ENCODE measurements around the gene C1R. TPM values are rescaled to one million over a fixed set of nuclear protein-coding genes. Genes with fewer than 3 reads are reported as not detected.

Gene C1R
- total RNA-seq, 1 experiment from 2014 or later, result 9.6 TPM

- POLR2A ChIA-PET (ENCODE audit: unreplicated experiment), result no interaction called here
- no peak for ATAC-seq
- Histone ChIP-seq H3K36me3 (ENCODE audit: low read depth, low read length) (no peaks in the 10 kb centered on the region), H2AFZ (ENCODE audit: low read length) (no peak overlapping the region), H3K27ac (ENCODE audit: low read length) (no peak overlapping the region), H3K27me3 (ENCODE audit: low read length) (no peaks in the 10 kb centered on the region), H3K4me3 (ENCODE audit: low read length) (no peak overlapping the region), H4K20me1 (ENCODE audit: low read length) (no peaks in the 10 kb centered on the region), H3K9me3 (ENCODE audit: low read length) (no peaks in the 10 kb centered on the region), H3K4me1 (ENCODE audit: insufficient read depth, low read length) (no peaks in the 10 kb centered on the region; the same call in 1 of the 2 replicates), H3K9me2 (replicated peaks; ENCODE audit: low read length) (no peaks in the 10 kb centered on the region), H3K79me2 (ENCODE audit: low read length) (no peaks in the 10 kb centered on the region), H3K9ac (ENCODE audit: low read length) (no peak overlapping the region), H3F3A (ENCODE audit: low read length, unreplicated experiment) (no peaks in the 10 kb centered on the region), H3K4me2 (ENCODE audit: low read length) (no peak overlapping the region)
- intact Hi-C loops (cut with micrococcal nuclease), result no loop called here
- DNase-seq, result no peak
- TF ChIP-seq EZH2phosphoT487 (IDR thresholded peaks at IDR 0.05; ENCODE audit: borderline replicate concordance, low read length) (no peak), CTCF (conservative IDR thresholded peaks at IDR 0.05; ENCODE audit: low read depth, low read length) (no peak), EZH2 (IDR thresholded peaks at IDR 0.05; ENCODE audit: low read length, unreplicated experiment) (no peak)
- no TSS peak for BruUV-seq (replicated peaks)
- CTCF ChIA-PET, result no interaction called here
Measured at GRCh38 chr12:7136071-7136470, 43.8 kb upstream of the C1R start.

- ChIA-PET CTCF (no interaction called here), POLR2A (ENCODE audit: unreplicated experiment) (no interaction called here)
- no peaks in the 10 kb centered on the region for H3K27me3 ChIP-seq (ENCODE audit: low read length)
- intact Hi-C loops (cut with micrococcal nuclease), result no loop called here
- BruUV-seq (replicated peaks), result no TSS peak
- no peak for ATAC-seq
- H3K9me2 ChIP-seq (replicated peaks; ENCODE audit: low read length), result no peaks in the 10 kb centered on the region
- no peaks in the 10 kb centered on the region for H3K9me3 ChIP-seq (ENCODE audit: low read length)
- H3K4me1 ChIP-seq (ENCODE audit: insufficient read depth, low read length), result peaks cover 2% of the 10 kb centered on the region
- no peaks in the 10 kb centered on the region for H3K36me3 ChIP-seq (ENCODE audit: low read depth, low read length)
- H4K20me1 ChIP-seq (ENCODE audit: low read length), result no peaks in the 10 kb centered on the region
- DNase-seq, result no peak
- no peak overlapping the region for H3K9ac ChIP-seq (ENCODE audit: low read length)
- no peaks in the 10 kb centered on the region for H3F3A ChIP-seq (ENCODE audit: low read length, unreplicated experiment)
- TF ChIP-seq EZH2phosphoT487 (IDR thresholded peaks at IDR 0.05; ENCODE audit: borderline replicate concordance, low read length) (no peak), EZH2 (IDR thresholded peaks at IDR 0.05; ENCODE audit: low read length, unreplicated experiment) (no peak), CTCF (conservative IDR thresholded peaks at IDR 0.05; ENCODE audit: low read depth, low read length) (no peak)
- H3K4me3 ChIP-seq (ENCODE audit: low read length), result no peak overlapping the region
- H3K4me2 ChIP-seq (ENCODE audit: low read length), result no peak overlapping the region
- no peaks in the 10 kb centered on the region for H3K79me2 ChIP-seq (ENCODE audit: low read length)
- no peak overlapping the region for H3K27ac ChIP-seq (ENCODE audit: low read length)
- no peak overlapping the region for H2AFZ ChIP-seq (ENCODE audit: low read length)
Measured at GRCh38 chr12:7134396-7135166, 42.3 kb upstream of the C1R start.

- BruUV-seq (replicated peaks), result no TSS peak
- Histone ChIP-seq H3K27ac (ENCODE audit: low read length) (no peak overlapping the region), H3K79me2 (ENCODE audit: low read length) (no peaks in the 10 kb centered on the region), H3K36me3 (ENCODE audit: low read depth, low read length) (no peaks in the 10 kb centered on the region), H4K20me1 (ENCODE audit: low read length) (no peaks in the 10 kb centered on the region), H3K27me3 (ENCODE audit: low read length) (no peaks in the 10 kb centered on the region), H3K4me3 (ENCODE audit: low read length) (peak overlapping the region; percentile 81), H3K4me2 (ENCODE audit: low read length) (peak overlapping the region; percentile 91), H3K9me2 (replicated peaks; ENCODE audit: low read length) (no peaks in the 10 kb centered on the region), H3K9me3 (ENCODE audit: low read length) (no peaks in the 10 kb centered on the region), H3K4me1 (ENCODE audit: insufficient read depth, low read length) (peaks cover 7% of the 10 kb centered on the region), H2AFZ (ENCODE audit: low read length) (peak overlapping the region; percentile 93; the same call in 1 of the 2 replicates), H3K9ac (ENCODE audit: low read length) (no peak overlapping the region), H3F3A (ENCODE audit: low read length, unreplicated experiment) (no peaks in the 10 kb centered on the region)
- TF ChIP-seq EZH2 (IDR thresholded peaks at IDR 0.05; ENCODE audit: low read length, unreplicated experiment) (no peak), EZH2phosphoT487 (IDR thresholded peaks at IDR 0.05; ENCODE audit: borderline replicate concordance, low read length) (no peak), CTCF (conservative IDR thresholded peaks at IDR 0.05; ENCODE audit: low read depth, low read length) (no peak)
- intact Hi-C loops (cut with micrococcal nuclease), result no loop called here
- CTCF ChIA-PET, result no interaction called here
- no peak for ATAC-seq
- POLR2A ChIA-PET (ENCODE audit: unreplicated experiment), result no interaction called here
- no peak for DNase-seq
Measured at GRCh38 chr12:7131502-7131866, 39.2 kb upstream of the C1R start.
